ENCODE measurements around the gene LMNTD1.

Gene LMNTD1

DNA sequence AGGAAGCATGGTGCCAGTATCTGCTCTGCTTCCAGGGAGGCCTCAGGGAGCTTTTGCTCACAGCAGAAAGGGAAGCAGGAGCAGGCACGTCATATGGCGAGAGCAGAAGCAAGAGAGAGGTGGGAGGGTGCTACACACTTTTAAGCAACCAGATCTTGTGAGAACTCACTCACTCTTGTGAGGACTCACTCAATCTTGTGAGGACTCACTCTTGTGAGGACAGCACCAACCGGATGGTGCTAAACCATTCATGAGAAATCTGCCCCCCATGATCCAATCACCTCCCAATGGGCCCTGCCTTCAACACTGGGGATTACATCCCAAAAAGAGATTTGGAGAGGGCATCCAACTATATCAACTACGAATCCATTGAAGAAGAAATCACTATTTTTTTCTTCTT is 34.3 kb upstream of the LMNTD1 start:
- no peak for TF ChIP-seq CTCF (conservative IDR thresholded peaks at IDR 0.05; ENCODE audit: low read length)
- H3K4me3 ChIP-seq (ENCODE audit: low read length) = no peak overlapping the region
- DNase-seq (ENCODE audit: low read depth) = no peak

DNA sequence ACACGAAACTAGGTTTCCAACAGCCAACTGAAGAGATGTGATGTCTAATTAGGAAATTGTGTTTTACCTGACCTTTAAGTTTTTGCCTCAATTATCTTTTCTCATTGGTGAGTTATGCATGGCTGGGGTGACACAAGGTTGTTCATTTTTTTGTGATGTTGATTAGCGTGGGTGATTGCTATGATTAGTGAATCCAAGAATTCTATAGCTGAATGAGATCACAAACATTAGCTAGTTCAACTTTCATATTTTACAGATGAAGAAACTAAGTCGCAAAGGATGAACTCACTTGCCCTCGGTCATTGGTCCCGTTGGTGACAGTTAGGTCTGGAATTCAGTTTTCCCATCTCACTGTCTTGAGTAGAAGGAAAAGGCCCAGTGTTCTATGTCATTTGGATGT is 32.6 kb upstream of the LMNTD1 start:
- DNase-seq (ENCODE audit: low read depth) = no peak
- TF ChIP-seq CTCF (conservative IDR thresholded peaks at IDR 0.05; ENCODE audit: low read length) = no peak
- no peak overlapping the region for H3K4me3 ChIP-seq (ENCODE audit: low read length)

- no peak for TF ChIP-seq CTCF (conservative IDR thresholded peaks at IDR 0.05; ENCODE audit: low read length)
- H3K4me3 ChIP-seq (ENCODE audit: low read length) = no peak overlapping the region
- DNase-seq (ENCODE audit: low read depth) = peak; percentile 74
Measured at GRCh38 chr12:25585021-25585523, 32.0 kb upstream of the LMNTD1 start.

DNA sequence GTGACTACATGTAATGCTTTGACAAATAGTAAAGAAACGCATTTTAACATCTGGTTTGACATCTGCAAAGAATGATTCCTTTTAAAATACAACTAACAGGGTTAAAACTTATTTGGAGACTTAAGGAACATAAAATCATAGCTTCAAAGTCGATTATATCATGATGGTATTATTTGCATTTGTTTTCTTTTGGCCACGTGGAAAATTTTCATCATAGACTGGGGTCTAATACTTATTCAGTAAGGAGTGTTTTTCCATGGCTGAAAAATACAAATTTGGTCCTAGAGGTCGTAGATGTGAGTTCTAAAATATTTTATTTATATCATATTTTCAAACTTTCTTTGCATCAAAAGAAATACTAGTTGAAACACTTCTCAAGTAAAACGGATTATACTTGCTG is 31.5 kb upstream of the LMNTD1 start:
- no peak for TF ChIP-seq CTCF (conservative IDR thresholded peaks at IDR 0.05; ENCODE audit: low read length)
- no peak overlapping the region for H3K4me3 ChIP-seq (ENCODE audit: low read length)
- DNase-seq (ENCODE audit: low read depth) = no peak

GRCh38 chr12:25583545-25583944 is 30.5 kb upstream of the LMNTD1 start:
- H3K4me3 ChIP-seq (ENCODE audit: low read length) = no peak overlapping the region
- TF ChIP-seq CTCF (conservative IDR thresholded peaks at IDR 0.05; ENCODE audit: low read length) = no peak
- no peak for DNase-seq (ENCODE audit: low read depth)

DNA sequence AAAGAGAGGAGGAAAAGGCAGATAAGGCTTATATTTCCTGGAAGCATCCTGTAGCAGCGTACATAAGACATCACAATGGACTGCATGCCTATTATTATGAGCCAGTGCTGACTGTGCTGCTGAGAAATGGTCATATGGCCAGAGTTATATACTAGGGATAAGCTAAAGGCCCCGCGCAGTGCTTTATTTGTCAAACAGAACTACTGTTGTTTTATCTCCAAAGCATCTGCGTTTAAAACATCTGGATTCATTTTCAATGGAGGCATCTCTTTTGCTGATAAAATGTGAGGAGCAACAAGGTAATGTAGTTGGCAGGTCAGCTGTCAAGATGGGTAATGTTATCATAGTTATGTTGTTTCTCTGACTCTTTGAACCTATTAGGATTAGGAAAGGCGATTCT is 28.0 kb upstream of the LMNTD1 start:
- no peak for DNase-seq (ENCODE audit: low read depth)
- H3K4me3 ChIP-seq (ENCODE audit: low read length) = no peak overlapping the region
- TF ChIP-seq CTCF (conservative IDR thresholded peaks at IDR 0.05; ENCODE audit: low read length) = no peak

GRCh38 chr12:25578411-25579143 is 25.5 kb upstream of the LMNTD1 start:
- no peak for TF ChIP-seq CTCF (conservative IDR thresholded peaks at IDR 0.05; ENCODE audit: low read length)
- no peak for DNase-seq (ENCODE audit: low read depth)
- no peak overlapping the region for H3K4me3 ChIP-seq (ENCODE audit: low read length)

All from AG10803 (cell line).